SH-SY5Y (cell line): Measurements from ENCODE around the gene CHDH.

Source experiments
- GATA2 ChIP-seq: IDR thresholded peaks from 2 replicates; pipeline ENCODE4 v1.6.1; 2011; ENCODE audit warnings: mild to moderate bottlenecking, low read depth, low read length
- GATA3 ChIP-seq: IDR thresholded peaks from 2 replicates; pipeline ENCODE4 v1.6.1; 2011; ENCODE audit warnings: low read depth, mild to moderate bottlenecking, low read length, moderate library complexity

CHDH gene

DNA sequence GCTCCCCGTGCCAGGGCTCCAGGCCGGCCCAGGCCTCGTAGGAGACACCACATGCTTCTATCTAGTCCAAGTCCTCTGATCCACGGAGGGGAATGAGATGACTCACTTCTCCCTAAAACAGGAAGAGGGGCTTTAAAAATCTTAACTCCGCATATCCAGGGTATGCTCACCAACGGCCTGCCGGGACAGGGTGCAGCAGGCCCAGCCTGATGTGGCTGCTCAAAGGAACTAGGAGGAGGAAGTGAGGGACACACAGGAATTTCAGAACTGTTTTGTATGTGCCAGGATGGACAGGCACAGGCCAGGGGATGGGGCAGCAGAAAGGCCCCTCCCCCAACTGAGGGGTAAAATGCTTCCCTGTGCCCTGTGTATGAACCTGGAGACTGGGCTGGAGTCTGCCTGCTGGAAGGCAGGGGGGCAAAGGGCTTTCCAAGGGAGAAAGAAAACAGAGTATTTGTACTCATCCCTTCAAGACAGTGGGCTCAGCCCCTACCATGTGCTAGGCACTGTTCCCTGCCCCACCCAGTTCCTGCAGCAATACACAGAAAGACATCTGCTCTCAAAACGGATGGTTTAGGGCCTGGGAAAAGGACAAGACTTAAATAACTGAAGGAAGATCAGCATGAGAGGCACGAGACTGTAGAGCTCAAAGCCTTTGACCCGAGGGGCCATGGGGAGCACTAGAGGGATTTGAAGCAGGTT, 22.1 kb downstream of the CHDH start:
- TF ChIP-seq GATA2 (no peak), GATA3 (no peak)

DNA sequence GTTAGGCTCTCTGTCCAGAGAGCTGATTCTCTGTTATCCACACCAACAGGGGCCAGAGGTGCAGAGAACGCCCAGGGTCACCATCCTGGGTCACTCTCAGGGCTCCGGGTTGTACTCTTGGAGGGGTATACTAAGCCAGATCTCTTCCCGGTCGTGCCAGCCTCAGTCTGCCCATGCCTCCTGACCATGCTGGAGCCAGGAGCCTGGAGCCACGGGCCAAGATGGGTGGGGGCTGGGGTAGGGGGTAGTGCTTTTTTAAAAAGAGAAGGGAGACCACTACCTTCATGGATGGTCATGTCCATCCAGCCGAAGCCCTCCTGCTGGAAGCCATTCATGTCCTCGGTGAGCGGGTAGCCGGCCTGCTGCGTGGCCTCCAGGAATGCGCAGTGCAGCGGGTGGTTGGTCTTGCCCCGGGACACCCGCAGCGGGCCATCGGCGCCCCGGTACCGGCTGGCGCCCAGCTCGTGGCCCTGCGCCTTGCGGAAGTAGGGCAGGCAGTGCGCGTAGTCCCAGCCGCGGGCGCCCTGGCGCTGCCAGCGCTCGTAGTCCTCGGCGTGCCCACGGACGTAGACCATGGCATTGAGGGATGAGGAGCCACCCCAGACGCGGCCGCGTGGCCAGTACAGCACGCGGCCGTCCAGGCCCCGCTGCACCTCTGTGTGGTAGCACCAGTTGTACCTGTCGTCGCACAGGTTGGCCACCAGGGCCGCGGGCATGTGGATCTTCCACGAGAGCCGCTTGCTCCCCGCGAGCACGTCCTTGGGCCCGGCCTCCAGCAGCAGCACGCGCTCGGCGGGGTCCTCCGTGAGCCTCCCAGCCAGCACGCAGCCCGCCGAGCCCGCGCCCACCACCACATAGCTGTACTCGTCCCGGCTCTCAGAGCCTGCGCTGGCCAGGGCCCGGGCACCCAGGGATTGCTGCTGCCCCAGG, 22.9 kb downstream of the CHDH start:
- TF ChIP-seq GATA2 (no peak), GATA3 (no peak)

DNA sequence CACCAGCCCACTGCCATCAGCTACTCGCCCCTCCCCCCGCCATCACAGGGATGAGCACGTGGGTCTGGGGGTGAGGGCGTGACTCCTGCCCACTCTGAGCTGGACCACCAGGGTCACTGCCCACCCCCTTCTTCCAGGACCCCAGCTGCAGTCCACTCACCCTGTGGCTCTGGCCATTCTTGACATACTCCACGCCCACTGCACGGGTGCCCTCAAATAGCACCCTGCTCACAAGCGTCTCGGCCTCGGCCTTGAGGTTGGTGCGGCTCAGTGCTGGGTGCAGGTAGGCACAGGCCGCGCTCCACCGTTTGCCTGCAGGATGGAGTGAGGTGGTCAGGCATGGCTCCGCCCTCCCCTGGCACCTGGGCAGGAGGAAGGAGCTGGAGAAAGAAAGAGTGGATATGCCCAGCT, 23.9 kb downstream of the CHDH start:
- TF ChIP-seq GATA3 (no peak), GATA2 (no peak)

DNA sequence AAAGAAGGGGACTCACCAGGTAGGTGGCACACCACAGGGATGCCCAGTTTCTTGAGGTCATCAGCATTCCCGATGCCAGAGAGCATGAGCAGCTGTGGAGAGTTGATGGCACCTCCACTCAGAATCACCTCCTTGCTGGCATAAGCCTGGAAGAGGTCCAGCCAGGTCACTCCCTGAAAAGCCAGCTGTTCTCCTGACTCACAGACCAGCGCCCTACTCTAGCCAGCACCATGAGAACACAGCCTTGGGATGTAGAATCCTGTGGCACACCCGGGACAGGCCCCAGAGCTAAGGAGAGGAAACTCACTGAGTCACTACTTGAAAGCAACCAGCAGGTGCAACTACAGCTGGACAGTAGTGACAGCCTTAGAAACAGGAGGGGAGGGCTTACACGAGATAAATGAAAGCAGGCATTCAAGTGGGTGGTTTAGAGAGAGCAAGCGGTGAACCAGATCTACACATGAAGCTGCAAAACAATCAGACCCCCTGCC, 24.5 kb downstream of the CHDH start:
- TF ChIP-seq GATA2 (no peak), GATA3 (no peak)

DNA sequence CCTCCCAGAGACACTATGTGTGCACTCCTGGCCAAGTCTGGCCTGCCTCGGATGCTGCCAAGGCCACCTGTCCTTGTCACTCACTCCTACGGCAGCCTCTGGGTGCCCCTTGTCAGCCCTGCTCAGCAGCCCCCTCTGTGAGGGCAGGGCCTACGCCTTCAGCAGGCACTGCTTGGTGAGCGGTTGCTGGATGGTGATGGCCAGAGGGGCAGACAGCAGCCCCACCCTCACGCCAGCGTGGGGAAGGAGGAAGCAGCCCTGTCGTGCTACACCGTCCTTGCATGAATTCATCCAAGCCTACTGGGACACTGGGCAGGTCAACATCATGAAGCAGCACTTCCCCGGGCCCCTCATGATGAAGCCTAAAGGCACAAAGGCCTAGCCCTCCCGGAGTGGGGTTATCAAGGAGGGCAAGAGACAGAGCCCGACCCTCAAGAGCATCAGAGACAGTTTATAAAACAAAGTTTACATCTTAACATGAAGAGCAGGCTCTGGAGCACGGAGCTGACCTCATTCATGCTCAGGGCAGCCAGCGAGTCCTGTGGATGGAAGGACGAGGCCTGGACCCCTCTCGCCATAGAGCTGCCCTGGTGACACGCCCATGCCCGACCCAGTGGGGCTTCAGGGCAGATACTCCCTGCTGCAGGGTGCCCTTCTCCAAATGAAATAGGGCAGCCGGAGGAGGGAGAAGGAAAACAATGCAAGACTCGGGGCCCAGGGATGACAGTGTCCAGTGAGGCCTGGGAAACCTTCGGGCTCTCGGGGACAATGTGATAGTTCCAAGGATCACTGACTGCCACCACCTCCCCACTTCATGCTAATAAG, 25.3 kb downstream of the CHDH start:
- TF ChIP-seq GATA2 (no peak), GATA3 (no peak)

DNA sequence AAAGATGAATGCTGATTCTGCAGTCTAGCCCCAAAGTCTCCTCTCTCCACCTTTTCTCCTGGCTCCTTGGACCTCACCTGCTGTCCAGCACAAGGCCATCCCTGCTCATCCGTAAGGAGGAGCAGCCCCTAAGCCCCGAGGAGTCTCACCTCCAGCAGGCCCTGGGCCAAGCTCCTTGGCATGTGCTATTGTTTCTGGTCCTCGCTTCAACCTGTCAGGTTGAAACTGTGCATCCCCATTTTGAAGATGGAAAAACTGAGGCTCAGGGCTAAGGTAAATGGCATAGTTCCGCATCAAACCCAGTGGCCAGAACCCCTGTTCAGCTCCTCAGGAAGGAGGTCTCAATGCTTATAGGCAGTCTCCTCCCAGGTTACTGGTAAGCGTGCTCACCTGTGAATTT, 26.1 kb downstream of the CHDH start:
- TF ChIP-seq GATA2: no peak
- no peak for TF ChIP-seq GATA3

DNA sequence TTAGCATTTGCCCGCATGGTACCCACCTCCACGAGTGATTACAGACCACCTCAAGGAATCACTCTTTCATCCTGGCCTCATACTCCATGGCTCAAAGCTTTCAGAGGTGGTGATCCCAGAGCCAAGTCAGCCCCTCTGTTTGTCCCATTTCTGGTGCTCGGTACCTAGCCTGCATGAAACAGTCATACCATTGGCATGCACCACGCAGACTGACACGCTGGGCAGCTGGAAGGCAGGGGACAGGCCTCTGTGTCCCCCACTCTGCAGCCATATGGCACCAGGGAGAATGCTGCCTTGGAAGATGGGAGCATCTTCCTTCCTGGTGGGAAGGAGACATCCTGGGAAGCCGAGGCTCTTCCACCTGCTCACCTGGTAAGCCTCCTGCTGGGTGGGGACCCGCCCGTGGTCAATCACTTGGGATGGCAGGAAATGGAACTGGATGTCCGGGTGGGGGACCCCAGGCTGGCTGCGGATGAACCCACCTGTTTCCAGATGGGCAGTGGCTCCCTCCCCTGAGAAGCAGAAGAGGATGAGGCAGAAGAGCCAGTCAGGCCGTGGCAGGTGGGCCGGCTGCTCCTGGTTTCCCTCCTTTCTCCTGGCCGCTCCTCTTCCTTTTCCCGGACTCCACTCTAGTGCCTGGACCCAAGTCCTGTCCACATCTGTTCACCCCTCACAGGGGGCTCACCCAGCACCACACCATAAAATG, 26.9 kb downstream of the CHDH start:
- TF ChIP-seq GATA3 (no peak), GATA2 (no peak)

DNA sequence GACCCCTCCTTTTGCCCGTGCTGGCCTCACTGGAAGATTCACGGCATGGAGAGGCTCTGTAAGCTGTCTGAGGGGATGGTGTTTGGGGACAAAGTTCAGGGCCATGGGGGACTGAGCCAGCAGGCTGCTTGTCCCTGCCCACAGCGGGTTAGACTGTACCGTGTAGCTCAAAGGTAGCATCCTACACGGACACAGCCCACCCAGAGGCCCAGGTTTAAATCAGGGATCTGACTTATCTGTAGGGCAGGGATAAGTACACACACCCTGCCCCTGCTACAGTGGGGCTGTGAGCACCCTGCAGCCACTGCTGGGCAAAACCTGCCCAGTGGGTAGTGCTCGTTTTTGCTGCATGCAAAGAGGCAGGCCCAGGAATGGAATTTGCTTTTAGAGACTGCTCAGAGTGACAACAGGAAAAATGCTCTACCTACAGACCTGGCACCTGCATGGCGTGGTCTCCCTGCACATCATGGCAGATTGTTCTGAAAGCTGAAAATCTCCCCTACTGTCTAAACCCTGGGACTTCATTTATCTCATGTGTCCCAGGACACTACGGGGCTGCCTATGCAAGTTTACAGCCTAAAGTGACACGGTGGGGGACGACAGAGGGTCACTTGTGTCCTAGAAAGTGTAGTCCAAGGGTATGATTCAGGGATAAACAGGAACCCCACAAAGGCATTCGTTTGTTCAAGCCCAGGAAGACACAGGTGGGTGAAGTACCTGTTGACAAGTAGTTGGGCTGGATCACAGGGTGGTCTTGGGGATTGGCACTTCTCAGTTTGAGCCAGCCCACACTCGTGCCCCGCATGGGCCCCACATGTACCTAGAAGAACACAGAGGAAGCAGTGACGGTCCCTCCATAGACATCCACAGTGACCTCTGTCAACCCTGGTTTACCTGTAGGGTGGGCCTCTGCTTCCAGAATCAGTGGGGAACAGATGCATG, 27.7 kb downstream of the CHDH start:
- TF ChIP-seq GATA3: no peak

DNA sequence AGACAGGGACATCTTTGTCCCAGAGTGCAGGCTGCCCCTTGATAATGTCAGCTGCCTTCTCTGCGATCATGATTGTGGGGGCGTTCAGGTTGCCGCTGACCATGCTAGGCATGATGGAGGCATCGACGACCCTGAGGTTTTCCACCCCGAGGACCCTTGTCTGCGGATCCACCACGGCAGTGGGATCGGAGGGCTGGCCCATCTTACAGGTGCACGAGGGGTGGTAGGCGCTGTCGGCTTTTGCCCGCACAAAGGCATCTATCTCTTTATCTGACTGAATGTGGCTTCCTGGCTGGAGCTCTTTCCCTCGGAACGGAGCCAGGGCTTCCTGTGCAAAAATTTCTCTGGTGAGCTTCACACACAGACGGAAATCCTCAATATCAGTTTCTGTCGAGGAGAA, 28.4 kb downstream of the CHDH start:
- TF ChIP-seq GATA3 (no peak), GATA2 (no peak)

DNA sequence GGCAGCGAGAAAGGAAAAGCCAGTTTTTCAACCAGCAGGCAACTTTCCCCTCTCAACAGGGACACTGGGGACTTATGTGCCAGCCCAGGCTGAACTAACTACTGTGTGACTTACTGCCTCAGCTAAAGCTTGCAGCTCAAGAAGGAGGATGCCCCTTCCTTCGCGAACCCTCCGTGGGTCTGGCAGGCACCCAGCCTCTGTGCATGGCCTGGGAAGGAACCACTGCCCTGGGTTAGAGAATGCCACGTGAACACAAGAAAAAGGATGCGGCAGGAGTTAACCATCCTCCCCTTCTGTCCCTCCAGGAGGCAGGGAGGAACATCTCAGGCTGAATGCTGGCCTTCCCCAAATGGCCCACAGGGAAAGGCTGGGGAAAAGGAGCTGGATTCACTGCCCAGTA, 29.0 kb downstream of the CHDH start:
- TF ChIP-seq GATA2: no peak
- no peak for TF ChIP-seq GATA3

DNA sequence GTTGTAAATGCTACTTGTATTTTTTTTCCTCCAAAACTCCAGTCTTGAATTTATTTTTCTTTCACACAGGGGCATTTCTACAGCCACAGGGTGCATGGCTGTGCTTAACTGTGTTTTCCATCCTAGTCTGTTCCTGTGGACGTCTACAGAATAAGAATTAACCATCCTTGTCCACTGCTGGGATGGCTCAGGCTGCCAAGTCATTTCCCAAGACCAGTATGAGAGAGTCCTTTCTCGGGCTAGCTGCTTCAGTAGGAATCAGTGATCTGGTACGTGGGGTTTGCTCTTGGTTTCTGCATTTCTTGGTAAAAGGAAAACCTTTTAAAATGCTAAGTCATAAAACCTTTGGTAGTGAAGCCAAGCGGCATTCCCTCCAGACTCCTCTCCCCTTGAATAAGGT, 29.8 kb downstream of the CHDH start:
- no peak for TF ChIP-seq GATA2
- no peak for TF ChIP-seq GATA3

DNA sequence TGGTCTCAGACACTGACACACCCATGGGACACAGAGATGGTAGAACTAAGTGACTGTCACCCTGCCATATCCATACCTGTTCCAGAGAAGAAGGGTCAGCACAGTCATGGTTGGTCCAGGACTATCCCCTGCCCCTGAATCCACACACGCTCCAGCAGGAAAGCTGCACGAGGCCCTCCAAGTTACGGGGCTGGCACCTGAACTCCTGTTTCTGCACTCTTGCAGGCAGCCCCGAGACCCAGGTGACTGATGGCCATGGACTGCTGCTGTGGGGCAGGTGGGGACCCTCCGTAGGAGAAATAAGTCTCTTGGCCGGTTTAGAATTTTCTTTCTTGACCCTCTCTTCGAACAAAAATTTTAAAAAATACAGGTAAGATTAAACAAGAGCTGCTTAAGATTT, 30.6 kb downstream of the CHDH start:
- TF ChIP-seq GATA3 (no peak), GATA2 (no peak)
